IMR-90 (cell line): ENCODE measurements around the gene SLC7A9. TPM values are rescaled to one million over a fixed set of nuclear protein-coding genes. Genes with fewer than 3 reads are reported as not detected.
"Not testable (repeated sequence)": the region's sequence is repeated elsewhere in the genome, so short reads cannot be mapped to it uniquely, and the experiment has no call there.

Experiments used
- ATAC-seq: fragments of 200-7000 bp; cut with Tn5 transposase; 2 replicates; pipeline ENCODE4 v1.9.1; 2020; ENCODE audit warnings: low read depth, mild to moderate bottlenecking, moderate library complexity
- BruUV-seq: library from RNA; stranded (reverse); fragments of 400-500 nt; replicated peaks from 2 replicates; lab custom pipeline; 2021; lab: Mats Ljungman, UMichigan
- CTCF ChIA-PET: fragments of 300-600 bp; formaldehyde crosslinking; extraction: SDS; loops from one replicate; lab custom pipeline; 2021; ENCODE audit warnings: antibody characterized with exemption; lab: Yijun Ruan, JAX
- POLR2A ChIA-PET: fragments of 300-600 bp; sonication (Branson Sonifier 250); formaldehyde crosslinking; loops from one replicate; lab custom pipeline; 2022; ENCODE audit warnings: antibody characterized with exemption; ENCODE audit not compliant: unreplicated experiment; lab: Charles Lee
- DNase-seq: peaks from one replicate; pipeline ENCODE4 v3.0.0; 2013
- H2AFZ ChIP-seq: replicated peaks from 2 replicates; pipeline ENCODE3; 2013; ENCODE audit warnings: low read length, mild to moderate bottlenecking; ENCODE audit not compliant: poor library complexity
- H2AK5ac ChIP-seq: 2 replicates; pipeline ENCODE4 v1.6.1; 2013; ENCODE audit warnings: low read depth, low read length, inconsistent platforms
- H2AK9ac ChIP-seq: replicated peaks from 2 replicates; pipeline ENCODE3; 2013; ENCODE audit warnings: mild to moderate bottlenecking, low read depth, low read length, moderate library complexity; ENCODE audit not compliant: poor library complexity
- H2BK120ac ChIP-seq: 2 replicates; pipeline ENCODE4 v1.6.1; 2013; ENCODE audit warnings: low read depth, low read length, inconsistent platforms
- H2BK15ac ChIP-seq: 3 replicates; pipeline ENCODE4 v1.6.1; 2013; ENCODE audit warnings: low read depth, low read length, inconsistent platforms
- H2BK20ac ChIP-seq: 2 replicates; pipeline ENCODE4 v1.6.1; 2013; ENCODE audit warnings: low read depth, mild to moderate bottlenecking, inconsistent platforms, low read length, moderate library complexity
- H2BK5ac ChIP-seq: 2 replicates; pipeline ENCODE4 v1.6.1; 2013; ENCODE audit warnings: mild to moderate bottlenecking, low read depth, low read length, inconsistent platforms; ENCODE audit not compliant: poor library complexity, severe bottlenecking
- H3K14ac ChIP-seq: replicated peaks from 2 replicates; pipeline ENCODE4 v1.6.1; 2013; ENCODE audit warnings: low read depth, low read length, inconsistent platforms
- H3K18ac ChIP-seq: 2 replicates; pipeline ENCODE4 v1.6.1; 2013; ENCODE audit warnings: low read depth, low read length, control low read depth
- H3K23ac ChIP-seq: 2 replicates; pipeline ENCODE4 v1.6.1; 2013; ENCODE audit warnings: low read depth, low read length, inconsistent platforms
- H3K27ac ChIP-seq: 2 replicates; pipeline ENCODE4 v1.5.1; 2013; ENCODE audit warnings: mild to moderate bottlenecking, control low read depth, low read length; ENCODE audit not compliant: insufficient read depth
- H3K27me3 ChIP-seq: 2 replicates; pipeline ENCODE4 v1.6.1; 2013; ENCODE audit warnings: low read length; ENCODE audit not compliant: control insufficient read depth, insufficient read depth
- H3K36me3 ChIP-seq: 2 replicates; pipeline ENCODE4 v1.6.1; 2013; ENCODE audit warnings: low read length, mixed read lengths; ENCODE audit not compliant: control insufficient read depth, insufficient read depth
- H3K4ac ChIP-seq: 2 replicates; pipeline ENCODE4 v1.6.1; 2013; ENCODE audit warnings: low read depth, low read length, inconsistent platforms
- H3K4me1 ChIP-seq: 2 replicates; pipeline ENCODE4 v1.6.1; 2013; ENCODE audit warnings: low read length, mixed read lengths; ENCODE audit not compliant: control insufficient read depth, insufficient read depth
- H3K4me2 ChIP-seq: 2 replicates; pipeline ENCODE4 v1.6.1; 2013; ENCODE audit warnings: low read depth, mild to moderate bottlenecking, control low read depth, low read length, moderate library complexity
- H3K4me3 ChIP-seq: 2 replicates; pipeline ENCODE4 v1.5.1; 2013; ENCODE audit warnings: low read depth, mild to moderate bottlenecking, control low read depth, low read length, moderate library complexity; ENCODE audit not compliant: insufficient read depth
- H3K56ac ChIP-seq: 2 replicates; pipeline ENCODE4 v1.6.1; 2013; ENCODE audit warnings: low read length, inconsistent platforms; ENCODE audit not compliant: insufficient read depth; ENCODE audit errors: extremely low read depth
- H3K79me1 ChIP-seq, 2 experiments: 2 replicates each; pipeline ENCODE4 v1.6.1; 2013; ENCODE audit warnings: low read length in 2 of 2, inconsistent platforms in 1 of 2, low read depth in 1 of 2
- H3K9ac ChIP-seq: 2 replicates; pipeline ENCODE4 v1.6.1; 2013; ENCODE audit warnings: low read depth, low read length, control low read depth
- H3K9me1 ChIP-seq: 2 replicates; pipeline ENCODE4 v1.6.1; 2013; ENCODE audit warnings: low read length, inconsistent platforms; ENCODE audit not compliant: insufficient read depth
- H3K9me3 ChIP-seq: 2 replicates; pipeline ENCODE4 v1.6.1; 2013; ENCODE audit warnings: low read length; ENCODE audit not compliant: control insufficient read depth, insufficient read depth
- H4K20me1 ChIP-seq: 2 replicates; pipeline ENCODE4 v1.6.1; 2013; ENCODE audit warnings: low read length, inconsistent platforms; ENCODE audit not compliant: insufficient read depth
- H4K5ac ChIP-seq: 2 replicates; pipeline ENCODE4 v1.6.1; 2013; ENCODE audit warnings: mild to moderate bottlenecking, low read depth, low read length, control low read depth
- H4K8ac ChIP-seq, 2 experiments: 2 replicates each; pipeline ENCODE4 v1.6.1; 2013; ENCODE audit warnings: low read depth in 2 of 2, low read length in 2 of 2, control low read depth in 1 of 2, inconsistent platforms in 1 of 2
- H4K91ac ChIP-seq: 2 replicates; pipeline ENCODE4 v1.6.1; 2013; ENCODE audit warnings: low read depth, low read length, inconsistent platforms; ENCODE audit not compliant: insufficient read depth
- CEBPB ChIP-seq: IDR thresholded peaks from 2 replicates; pipeline ENCODE4 v1.6.1; 2012; ENCODE audit warnings: low read depth, low read length, improper control_type of control experiment
- MAZ ChIP-seq: IDR thresholded peaks from 2 replicates; pipeline ENCODE4 v1.6.1; 2012; ENCODE audit warnings: low read depth, mild to moderate bottlenecking, low read length, improper control_type of control experiment, moderate library complexity, borderline replicate concordance
- NFE2L2 ChIP-seq: fragments of 150-350 bp; IDR thresholded peaks from 2 replicates; pipeline ENCODE4 v1.6.1; 2016; ENCODE audit warnings: low read depth, mild to moderate bottlenecking, low read length
- POLR2A ChIP-seq: IDR thresholded peaks from 2 replicates; pipeline ENCODE4 v1.6.1; 2012; ENCODE audit warnings: mild to moderate bottlenecking, low read depth, low read length
- RAD21 ChIP-seq: IDR thresholded peaks from 2 replicates; pipeline ENCODE4 v1.6.1; 2012; ENCODE audit warnings: low read length, improper control_type of control experiment
- WGBS, 2 experiments: methylation state at CpG; one replicate each; pipeline versions ENCODE4 v1.1.5 to v1.1.7; 2013; ENCODE audit warnings: missing lambda C conversion rate in 2 of 2; ENCODE audit not compliant: insufficient read length in 1 of 2; ENCODE audit errors: extremely low coverage in 2 of 2; 5-methylcytosine and 5-hydroxymethylcytosine counted together
- dilution Hi-C: fragments of 300-500 bp; cut with HindIII; formaldehyde crosslinking; loops from one replicate; pipeline ENCODE4 v1.14.3; 2018; ENCODE audit warnings: low sequenced_read_pairs; ENCODE audit not compliant: unreplicated experiment
- in situ Hi-C: fragments of 300-500 bp; cut with MboI; formaldehyde crosslinking; loops from 3 replicates; pipeline ENCODE4 v1.14.3; 2019; ENCODE audit warnings: low sequenced_read_pairs, inconsistent platforms, mixed read lengths
- intact Hi-C: fragments of 100-400 bp; cut with micrococcal nuclease; formaldehyde crosslinking; loops from 2 replicates; pipeline ENCODE4 v1.10.0; 2022
- polyA plus RNA-seq, 3 experiments: library from polyadenylated mRNA; depleted of rRNA; stranded (reverse); fragments of >200 nt; gene quantifications; 2 replicates each; pipeline ENCODE4 v1.2.3, GENCODE V29; 2012; ENCODE audit warnings: low replicate concordance in 1 of 3
- total RNA-seq: library from RNA; depleted of rRNA; stranded (reverse); fragments of >200 nt; gene quantifications from 2 replicates; pipeline ENCODE4 v1.2.3, GENCODE V29; 2012
- TF ChIP-seq, protein P1 (sequence below): fragments of 150-350 bp; IDR thresholded peaks from 2 replicates; pipeline ENCODE4 v1.6.1; 2017; ENCODE audit warnings: mild to moderate bottlenecking, antibody characterized with exemption, low read length, low read depth

The SLC7A9 gene
- total and polyA plus RNA-seq, 2 of the 4 experiments (the other 2 are of a cell fraction) = not detected

- Histone ChIP-seq H3K56ac (no peak overlapping the region), H4K91ac (no peak overlapping the region), H4K20me1 (no peaks in the 10 kb centered on the region), H3K4me1 (no peaks in the 10 kb centered on the region), H2AK9ac (no peak overlapping the region), H2BK120ac (no peak overlapping the region), H3K18ac (no peak overlapping the region), H3K9me3 (no peaks in the 10 kb centered on the region), H3K4me3 (no peak overlapping the region), H3K9ac (no peak overlapping the region), H3K79me1 (no peaks in the 10 kb centered on the region), H4K5ac (no peak overlapping the region), H2BK15ac (no peak overlapping the region), H2AFZ (no peak overlapping the region), H3K23ac (no peak overlapping the region), H3K14ac (no peak overlapping the region), H3K27me3 (no peaks in the 10 kb centered on the region), H4K8ac (no peak overlapping the region), H2BK5ac (no peak overlapping the region), H3K27ac (no peak overlapping the region), H3K36me3 (peaks cover 5% of the 10 kb centered on the region; the same call in 1 of the 2 replicates), H2BK20ac (no peak overlapping the region), H3K4ac (no peak overlapping the region), H2AK5ac (no peak overlapping the region), H3K9me1 (no peaks in the 10 kb centered on the region), H3K4me2 (no peak overlapping the region)
- dilution Hi-C loops (no loop called here), in situ Hi-C loops (no loop called here), intact Hi-C loops (no loop called here)
- POLR2A ChIA-PET = no interaction called here
- DNase-seq = no peak
- BruUV-seq = no TSS peak
- no peak for ATAC-seq
- no CpG with 5 or more reads among the region's 7 CpGs for WGBS, 2 experiments
- TF ChIP-seq, protein P1, sequence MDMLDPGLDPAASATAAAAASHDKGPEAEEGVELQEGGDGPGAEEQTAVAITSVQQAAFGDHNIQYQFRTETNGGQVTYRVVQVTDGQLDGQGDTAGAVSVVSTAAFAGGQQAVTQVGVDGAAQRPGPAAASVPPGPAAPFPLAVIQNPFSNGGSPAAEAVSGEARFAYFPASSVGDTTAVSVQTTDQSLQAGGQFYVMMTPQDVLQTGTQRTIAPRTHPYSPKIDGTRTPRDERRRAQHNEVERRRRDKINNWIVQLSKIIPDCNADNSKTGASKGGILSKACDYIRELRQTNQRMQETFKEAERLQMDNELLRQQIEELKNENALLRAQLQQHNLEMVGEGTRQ = no peak
- TF ChIP-seq RAD21 = no peak
- TF ChIP-seq NFE2L2 = no peak
- no peak for TF ChIP-seq POLR2A
- no peak for TF ChIP-seq CEBPB
- TF ChIP-seq MAZ = no peak
- CTCF ChIA-PET = no interaction called here
These were observed 16.7 kb upstream of the SLC7A9 start for GRCh38 chr19:32886241-32886640.

DNA sequence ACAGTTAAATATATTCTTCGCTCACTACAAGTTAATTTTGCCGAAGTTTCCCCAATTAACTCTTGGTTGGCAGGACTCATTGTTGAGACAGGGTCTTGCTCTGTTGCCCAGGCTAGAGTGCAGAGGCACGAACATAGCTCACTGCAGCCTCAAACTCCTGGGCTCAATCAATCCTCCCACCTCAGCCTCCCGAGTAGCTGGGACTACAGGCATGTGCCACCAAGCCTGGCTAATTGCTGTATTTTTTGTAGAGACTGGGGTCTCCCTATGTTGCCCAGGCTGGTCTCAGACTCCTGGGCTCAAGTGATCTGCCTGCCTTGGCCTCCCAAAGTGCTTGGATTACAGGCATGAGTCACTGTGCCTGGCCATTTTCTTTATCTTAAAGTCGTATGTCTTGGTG lies 15.7 kb upstream of the SLC7A9 start:
- H2AFZ ChIP-seq, BruUV-seq, H3K23ac ChIP-seq, H3K4me3 ChIP-seq, H2BK5ac ChIP-seq, H3K27ac ChIP-seq, dilution Hi-C loops, H4K20me1 ChIP-seq, H3K9ac ChIP-seq, H4K91ac ChIP-seq, H3K4me1 ChIP-seq, H3K14ac ChIP-seq, H2AK9ac ChIP-seq, POLR2A ChIA-PET, H4K5ac ChIP-seq, H3K9me1 ChIP-seq, H3K36me3 ChIP-seq, CTCF ChIA-PET, H3K4me2 ChIP-seq, DNase-seq, H3K9me3 ChIP-seq, intact Hi-C loops, H3K4ac ChIP-seq, H3K27me3 ChIP-seq, H2BK15ac ChIP-seq, H3K79me1 ChIP-seq, H2AK5ac ChIP-seq, in situ Hi-C loops, H2BK120ac ChIP-seq, ATAC-seq, H3K56ac ChIP-seq, H4K8ac ChIP-seq, H3K18ac ChIP-seq, H2BK20ac ChIP-seq: not testable (repeated sequence)
- no CpG with 5 or more reads among the region's 5 CpGs for WGBS, 2 experiments
